Glutamatergic neuron (in vitro differentiated cells): ENCODE results near the gene NID2. TPM values are rescaled to one million over a fixed set of nuclear protein-coding genes. Genes with fewer than 3 reads are reported as not detected.

Experiments
- DNase-seq: peaks from one replicate; pipeline ENCODE4 v3.0.0; 2022
- H3K27ac Mint-ChIP-seq: one replicate; pipeline ENCODE4 v1.8.0; 2020; ENCODE audit warnings: mild to moderate bottlenecking, mixed read lengths, inconsistent platforms; ENCODE audit not compliant: unreplicated experiment
- H3K27me3 Mint-ChIP-seq: one replicate; pipeline ENCODE4 v1.8.0; 2020; ENCODE audit warnings: mild to moderate bottlenecking, moderate library complexity, mixed read lengths, inconsistent platforms; ENCODE audit not compliant: unreplicated experiment
- H3K36me3 Mint-ChIP-seq: one replicate; pipeline ENCODE4 v1.8.0; 2020; ENCODE audit warnings: mild to moderate bottlenecking, mixed read lengths, inconsistent platforms; ENCODE audit not compliant: unreplicated experiment
- H3K4me1 Mint-ChIP-seq: one replicate; pipeline ENCODE4 v1.8.0; 2020; ENCODE audit warnings: mild to moderate bottlenecking, low read depth, mixed read lengths, inconsistent platforms; ENCODE audit not compliant: unreplicated experiment
- H3K4me3 Mint-ChIP-seq: one replicate; pipeline ENCODE4 v1.8.0; 2020; ENCODE audit warnings: mild to moderate bottlenecking, mixed read lengths, inconsistent platforms; ENCODE audit not compliant: unreplicated experiment
- H3K9me3 Mint-ChIP-seq: one replicate; pipeline ENCODE4 v1.8.0; 2020; ENCODE audit warnings: mild to moderate bottlenecking, moderate library complexity, mixed read lengths, inconsistent platforms; ENCODE audit not compliant: unreplicated experiment
- total RNA-seq: library from RNA; stranded (reverse); fragmentation: NEBNext Ultra II Directional; extraction: Animal tissue kit (Norgen Biotek cat#: 25700); gene quantifications from one replicate; pipeline ENCODE4 v1.2.1, GENCODE V29; 2021; ENCODE audit not compliant: unreplicated experiment
- TF ChIP-seq, protein P1 (sequence below): fragments of 200-600 bp; sonication (generic); IDR thresholded peaks from one replicate; pipeline ENCODE4 v1.5.0; 2021; ENCODE audit not compliant: partially characterized antibody, unreplicated experiment

NID2 gene
- total RNA-seq, 1 donor from 2014 or later = 2.6 TPM

DNA sequence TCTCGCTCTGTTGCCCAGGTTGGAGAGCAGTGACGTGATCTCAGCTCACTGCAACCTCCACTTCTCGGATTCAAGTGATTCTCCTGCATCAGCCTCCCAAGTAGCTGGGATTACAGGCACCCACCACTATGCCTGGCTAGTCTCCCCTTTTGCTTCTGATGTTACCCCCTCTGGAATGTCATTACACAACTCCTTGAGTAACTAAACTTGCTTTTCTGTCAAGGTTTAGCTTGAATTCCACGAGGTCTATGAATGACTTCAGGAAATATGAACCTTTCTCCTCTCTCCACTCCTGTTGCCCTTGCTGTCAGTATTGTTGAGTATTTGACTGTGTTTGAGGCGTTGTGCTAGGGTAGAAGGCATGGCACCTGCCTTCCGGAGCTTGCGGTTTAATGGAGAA is 96.3 kb downstream of the NID2 start:
- DNase-seq = no peak
- Mint-ChIP-seq H3K36me3 (peaks cover 5% of the 10 kb centered on the region), H3K27me3 (no peaks in the 10 kb centered on the region), H3K4me1 (peaks cover 1% of the 10 kb centered on the region), H3K4me3 (no peak overlapping the region), H3K27ac (no peak overlapping the region), H3K9me3 (peaks cover 2% of the 10 kb centered on the region)
- TF ChIP-seq, protein P1, sequence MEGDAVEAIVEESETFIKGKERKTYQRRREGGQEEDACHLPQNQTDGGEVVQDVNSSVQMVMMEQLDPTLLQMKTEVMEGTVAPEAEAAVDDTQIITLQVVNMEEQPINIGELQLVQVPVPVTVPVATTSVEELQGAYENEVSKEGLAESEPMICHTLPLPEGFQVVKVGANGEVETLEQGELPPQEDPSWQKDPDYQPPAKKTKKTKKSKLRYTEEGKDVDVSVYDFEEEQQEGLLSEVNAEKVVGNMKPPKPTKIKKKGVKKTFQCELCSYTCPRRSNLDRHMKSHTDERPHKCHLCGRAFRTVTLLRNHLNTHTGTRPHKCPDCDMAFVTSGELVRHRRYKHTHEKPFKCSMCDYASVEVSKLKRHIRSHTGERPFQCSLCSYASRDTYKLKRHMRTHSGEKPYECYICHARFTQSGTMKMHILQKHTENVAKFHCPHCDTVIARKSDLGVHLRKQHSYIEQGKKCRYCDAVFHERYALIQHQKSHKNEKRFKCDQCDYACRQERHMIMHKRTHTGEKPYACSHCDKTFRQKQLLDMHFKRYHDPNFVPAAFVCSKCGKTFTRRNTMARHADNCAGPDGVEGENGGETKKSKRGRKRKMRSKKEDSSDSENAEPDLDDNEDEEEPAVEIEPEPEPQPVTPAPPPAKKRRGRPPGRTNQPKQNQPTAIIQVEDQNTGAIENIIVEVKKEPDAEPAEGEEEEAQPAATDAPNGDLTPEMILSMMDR = no peak

DNA sequence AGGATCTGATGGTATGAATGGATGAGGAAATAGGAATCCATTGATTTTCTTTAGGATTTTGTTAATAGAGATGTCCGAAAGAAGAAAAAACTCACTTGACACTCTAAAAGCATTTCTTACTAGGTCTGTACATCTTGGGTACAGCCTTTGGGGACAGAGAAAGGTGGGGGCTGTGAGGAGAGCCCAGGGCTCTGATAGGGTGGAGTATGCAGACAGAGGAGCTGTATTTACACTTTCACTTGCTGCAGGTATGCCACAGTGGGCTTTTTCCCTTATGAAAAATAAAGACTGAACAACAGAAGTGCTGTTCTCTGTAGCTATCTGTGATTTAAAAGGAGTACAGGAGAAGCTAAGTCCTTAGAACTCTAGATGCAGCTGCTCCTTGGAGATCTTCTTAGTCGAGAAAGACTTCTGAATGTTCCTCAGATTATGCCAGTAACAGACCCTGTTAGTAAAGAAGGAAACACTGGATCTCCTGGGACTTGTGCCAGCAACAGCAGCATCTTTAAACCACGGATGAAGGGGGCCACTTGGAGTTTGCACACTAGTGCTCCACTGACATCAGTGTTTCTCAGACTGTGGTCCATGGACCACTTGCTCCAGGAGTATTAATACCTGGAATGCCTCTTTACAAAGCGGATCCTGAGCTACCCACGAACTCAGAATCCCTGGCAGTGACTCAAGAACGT is 98.9 kb downstream of the NID2 start:
- TF ChIP-seq, protein P1 = no peak
- Mint-ChIP-seq H3K27ac (no peak overlapping the region), H3K36me3 (peaks cover 5% of the 10 kb centered on the region), H3K27me3 (no peaks in the 10 kb centered on the region), H3K4me1 (peaks cover 1% of the 10 kb centered on the region), H3K4me3 (no peak overlapping the region), H3K9me3 (peaks cover 2% of the 10 kb centered on the region)
- no peak for DNase-seq

DNA sequence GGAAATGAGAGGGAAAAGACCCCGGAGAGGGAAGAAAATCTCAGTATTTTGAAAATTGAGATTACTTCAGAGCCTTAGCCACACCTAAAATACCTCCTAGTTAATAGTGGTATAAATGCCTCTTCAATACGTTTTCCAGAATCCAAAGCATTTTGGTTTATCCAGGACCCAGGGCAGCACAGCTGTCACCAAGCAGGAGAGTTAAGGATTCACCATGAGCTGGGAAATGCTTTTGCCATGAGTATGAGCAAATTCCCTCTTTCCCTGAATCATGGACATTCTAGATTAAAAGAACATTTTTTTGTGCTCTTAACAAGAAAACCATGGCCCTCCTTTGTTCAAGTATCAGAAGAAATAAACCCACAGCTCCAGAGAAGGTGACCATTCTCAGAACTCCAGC is 101.3 kb downstream of the NID2 start:
- TF ChIP-seq, protein P1 = no peak
- Mint-ChIP-seq H3K27me3 (peaks cover 3% of the 10 kb centered on the region), H3K4me1 (peaks cover 8% of the 10 kb centered on the region), H3K4me3 (no peak overlapping the region), H3K27ac (no peak overlapping the region), H3K9me3 (peaks cover 2% of the 10 kb centered on the region), H3K36me3 (peaks cover 5% of the 10 kb centered on the region)
- no peak for DNase-seq

DNA sequence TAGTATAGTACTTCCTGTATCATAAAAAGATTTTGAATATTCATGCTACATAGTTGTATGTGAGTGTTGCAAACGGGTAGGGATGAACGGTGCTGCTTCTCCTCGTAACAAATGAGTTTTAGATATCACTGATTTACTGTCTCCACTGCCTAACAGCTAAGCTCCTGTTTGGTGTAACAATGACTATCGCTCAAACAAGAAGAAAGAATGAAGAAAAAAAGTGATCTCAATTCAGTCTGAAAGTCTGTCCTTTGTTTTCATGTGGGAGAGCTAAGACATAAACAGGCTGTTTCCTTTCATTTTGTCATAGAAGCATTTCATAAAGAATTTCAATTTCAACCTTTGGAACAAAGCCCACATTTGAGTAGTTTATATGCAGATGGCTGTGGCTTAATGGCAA is 105.6 kb downstream of the NID2 start:
- TF ChIP-seq, protein P1 = no peak
- Mint-ChIP-seq H3K4me3 (no peak overlapping the region), H3K36me3 (peaks cover 25% of the 10 kb centered on the region), H3K9me3 (peaks cover 10% of the 10 kb centered on the region), H3K27ac (no peak overlapping the region), H3K27me3 (peaks cover 3% of the 10 kb centered on the region), H3K4me1 (peaks cover 7% of the 10 kb centered on the region)
- DNase-seq = no peak

DNA sequence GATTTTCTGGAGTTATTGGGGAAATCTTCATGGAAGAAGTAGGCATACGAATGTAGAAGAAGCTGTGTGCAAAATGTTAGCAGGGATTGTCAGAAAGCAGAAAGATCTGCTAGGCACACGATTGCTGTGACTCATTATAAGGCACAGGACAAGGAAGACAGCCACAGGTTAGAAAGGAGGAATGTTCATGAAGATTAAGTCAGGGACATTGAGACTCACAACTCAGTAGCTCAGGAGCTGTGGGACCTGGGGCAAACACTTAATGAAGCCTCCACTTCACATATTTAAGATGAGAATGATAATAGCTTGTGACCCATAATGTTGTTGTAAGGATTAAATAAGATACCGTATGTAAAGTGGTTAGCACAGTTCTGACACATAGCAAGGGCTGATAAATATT is 106.1 kb downstream of the NID2 start:
- H3K36me3 Mint-ChIP-seq = peaks cover 30% of the 10 kb centered on the region
- no peak overlapping the region for H3K4me3 Mint-ChIP-seq
- peaks cover 3% of the 10 kb centered on the region for H3K27me3 Mint-ChIP-seq
- H3K4me1 Mint-ChIP-seq = peaks cover 7% of the 10 kb centered on the region
- H3K9me3 Mint-ChIP-seq = peaks cover 10% of the 10 kb centered on the region
- no peak for DNase-seq
- no peak overlapping the region for H3K27ac Mint-ChIP-seq
- TF ChIP-seq, protein P1 = no peak
